GM12873 (cell line): ENCODE data around the gene DOCK2.

ENCODE experiments used
- TF ChIP-seq, protein P1 (sequence below): IDR thresholded peaks from 2 replicates; pipeline ENCODE4 v1.5.1; 2012; ENCODE audit warnings: low read depth, mild to moderate bottlenecking, moderate library complexity, low read length, control low read depth; ENCODE audit not compliant: insufficient read depth; ENCODE audit errors: missing control alignments

Gene DOCK2

DNA sequence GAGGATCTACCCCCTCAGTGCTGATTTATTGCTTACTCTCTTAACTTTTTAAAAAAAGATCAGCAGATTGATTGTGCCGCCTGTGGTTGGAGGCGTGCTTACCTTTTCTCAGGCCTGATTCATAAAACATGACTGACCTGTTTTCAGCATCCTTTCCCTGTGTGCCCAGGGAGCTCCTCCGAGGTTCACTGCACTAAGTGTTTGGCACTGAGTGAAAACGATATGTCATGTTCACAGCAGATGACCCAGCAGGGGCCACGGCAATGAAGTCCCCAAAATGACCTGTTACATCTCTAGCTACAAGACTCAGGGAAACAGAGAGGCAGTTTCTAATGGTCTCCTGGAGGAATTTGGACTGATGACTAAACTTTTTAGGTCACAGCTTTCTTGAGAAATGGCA is 273.3 kb downstream of the DOCK2 start:
- TF ChIP-seq, protein P1, sequence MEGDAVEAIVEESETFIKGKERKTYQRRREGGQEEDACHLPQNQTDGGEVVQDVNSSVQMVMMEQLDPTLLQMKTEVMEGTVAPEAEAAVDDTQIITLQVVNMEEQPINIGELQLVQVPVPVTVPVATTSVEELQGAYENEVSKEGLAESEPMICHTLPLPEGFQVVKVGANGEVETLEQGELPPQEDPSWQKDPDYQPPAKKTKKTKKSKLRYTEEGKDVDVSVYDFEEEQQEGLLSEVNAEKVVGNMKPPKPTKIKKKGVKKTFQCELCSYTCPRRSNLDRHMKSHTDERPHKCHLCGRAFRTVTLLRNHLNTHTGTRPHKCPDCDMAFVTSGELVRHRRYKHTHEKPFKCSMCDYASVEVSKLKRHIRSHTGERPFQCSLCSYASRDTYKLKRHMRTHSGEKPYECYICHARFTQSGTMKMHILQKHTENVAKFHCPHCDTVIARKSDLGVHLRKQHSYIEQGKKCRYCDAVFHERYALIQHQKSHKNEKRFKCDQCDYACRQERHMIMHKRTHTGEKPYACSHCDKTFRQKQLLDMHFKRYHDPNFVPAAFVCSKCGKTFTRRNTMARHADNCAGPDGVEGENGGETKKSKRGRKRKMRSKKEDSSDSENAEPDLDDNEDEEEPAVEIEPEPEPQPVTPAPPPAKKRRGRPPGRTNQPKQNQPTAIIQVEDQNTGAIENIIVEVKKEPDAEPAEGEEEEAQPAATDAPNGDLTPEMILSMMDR = no peak

DNA sequence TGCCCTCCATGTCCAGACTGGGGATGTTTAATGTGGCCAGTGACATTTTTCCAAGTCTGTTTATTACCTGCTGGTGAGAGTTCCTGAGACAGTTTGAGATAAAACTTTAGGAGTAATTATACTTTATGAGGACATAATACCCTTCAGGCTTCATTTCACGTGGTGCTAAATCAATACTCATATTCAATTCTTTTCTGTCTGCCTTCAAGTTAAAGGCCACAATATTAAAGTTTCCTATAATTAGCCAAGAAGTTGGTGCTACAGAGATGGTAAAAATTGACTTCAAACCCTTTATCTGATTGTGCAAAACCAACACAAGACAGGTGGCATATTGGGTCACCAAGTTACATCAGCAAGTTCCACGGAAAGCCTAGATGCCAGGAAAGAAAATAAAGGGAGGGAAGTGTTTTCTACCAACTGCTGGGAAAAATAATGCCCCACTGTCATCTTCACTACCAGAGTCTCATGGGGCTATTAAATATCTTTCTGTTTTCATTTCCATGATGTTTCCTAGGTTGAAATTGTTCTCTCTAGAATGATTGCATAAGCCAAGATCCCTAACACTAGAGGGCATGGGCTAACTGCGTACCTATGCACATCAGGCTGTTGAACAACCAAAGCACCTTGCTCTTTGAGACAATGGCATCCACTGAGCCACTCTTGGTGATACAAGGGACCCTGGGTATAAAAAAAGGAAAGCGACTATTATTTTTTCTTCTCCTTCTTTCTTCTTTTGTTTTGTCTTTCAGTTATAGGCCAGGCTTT is 274.6 kb downstream of the DOCK2 start:
- TF ChIP-seq, protein P1 = no peak

DNA sequence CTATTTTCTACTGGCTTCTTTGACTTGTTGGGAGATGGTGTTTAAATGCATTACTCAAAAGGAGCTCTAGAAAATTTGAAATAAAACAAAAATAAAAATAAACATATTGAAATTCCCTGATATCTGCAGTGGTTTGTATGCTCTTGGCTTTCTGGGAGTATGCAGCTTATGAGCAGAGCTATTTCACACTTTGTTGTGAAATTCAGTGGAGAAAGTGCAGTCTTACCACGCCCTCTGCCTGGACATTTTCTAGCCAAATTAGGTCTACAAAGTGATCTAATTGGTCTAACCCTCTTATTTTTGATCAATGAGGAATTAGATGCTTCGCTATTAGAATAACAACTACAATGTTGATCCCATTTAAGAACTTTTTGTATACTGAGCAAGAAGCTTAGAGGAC is 276.4 kb downstream of the DOCK2 start:
- TF ChIP-seq, protein P1 = no peak

DNA sequence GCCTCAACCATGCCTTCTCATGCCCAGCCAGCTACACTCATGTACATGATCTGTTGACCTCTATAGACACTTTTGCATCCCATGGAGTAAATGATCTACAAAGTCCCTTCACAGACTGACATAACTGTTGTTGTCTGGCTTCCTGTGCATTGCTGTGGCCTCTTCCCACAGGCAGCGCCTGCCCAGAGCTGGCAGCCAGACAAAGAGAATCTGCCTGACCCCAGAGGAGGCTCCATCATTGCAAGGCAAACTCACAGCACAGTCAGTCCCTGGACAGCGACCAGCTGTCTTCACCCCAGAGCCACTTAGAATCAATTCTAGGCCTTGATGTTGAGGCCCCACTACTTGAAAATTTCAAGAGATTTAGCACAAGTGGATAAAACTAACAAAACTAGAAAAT is 277.7 kb downstream of the DOCK2 start:
- TF ChIP-seq, protein P1 = no peak

DNA sequence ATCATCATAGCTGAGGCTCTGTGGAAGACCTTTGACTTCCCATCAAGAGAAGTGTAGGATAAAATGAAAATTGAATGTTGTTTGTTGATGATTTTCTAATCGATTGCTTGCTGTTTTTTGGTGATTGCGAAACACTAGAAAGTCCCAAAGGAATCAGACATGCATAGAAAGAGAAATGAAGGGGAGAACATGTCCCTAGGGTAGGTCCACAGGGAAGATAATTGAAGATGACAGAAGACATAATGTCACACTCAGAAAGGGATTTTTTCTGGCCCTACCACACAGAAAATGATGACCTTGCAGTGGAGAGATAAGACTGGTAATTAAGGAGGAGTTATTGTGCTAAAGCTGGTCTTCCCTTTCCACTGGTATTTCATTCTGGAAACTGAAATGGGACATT is 280.4 kb downstream of the DOCK2 start:
- TF ChIP-seq, protein P1 = no peak

DNA sequence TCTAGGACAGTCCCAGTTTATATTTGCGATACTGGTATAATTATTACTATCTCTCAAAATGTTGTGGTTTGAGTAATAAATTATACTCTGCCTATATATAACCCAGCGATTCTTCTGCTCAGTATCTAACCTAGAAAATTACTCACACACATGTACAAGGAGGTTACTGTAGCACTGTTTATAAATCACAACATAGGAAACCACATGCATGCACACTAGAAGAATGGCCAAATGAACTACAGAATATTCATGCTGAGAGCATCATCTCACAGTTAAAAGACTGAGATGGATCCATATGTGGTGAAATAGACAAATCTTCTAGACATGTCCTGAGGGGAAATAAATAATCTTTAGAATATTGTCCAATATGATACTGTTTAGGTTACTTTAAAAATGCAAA is 281.2 kb downstream of the DOCK2 start:
- TF ChIP-seq, protein P1 = no peak

DNA sequence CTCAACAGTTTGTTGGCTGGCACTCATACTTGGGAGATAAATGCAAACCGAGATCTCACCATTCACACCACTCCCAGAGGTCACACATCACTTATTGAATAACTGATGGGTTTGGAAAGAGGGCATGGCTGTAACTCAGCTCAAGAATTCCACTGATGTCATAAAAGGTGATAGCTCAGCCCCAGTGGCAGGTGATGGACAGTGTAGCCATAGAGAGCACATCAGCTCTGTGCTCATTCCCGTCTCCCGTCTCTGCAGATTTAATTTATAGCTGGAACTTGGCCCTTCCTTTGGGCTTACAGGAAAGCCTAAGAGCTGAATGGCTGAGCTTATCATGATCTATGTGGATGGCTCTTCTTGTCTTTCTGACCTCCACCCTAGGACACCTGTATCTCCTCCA is 283.4 kb downstream of the DOCK2 start:
- TF ChIP-seq, protein P1 = no peak
